Right cardiac atrium (tissue), 5 donors: ENCODE results near the gene MTG2. TPM values are rescaled to one million over a fixed set of nuclear protein-coding genes. Genes with fewer than 3 reads are reported as not detected.

ENCODE experiments used
- ATAC-seq, 2 donors: fragments of 200-7000 bp; cut with Tn5 transposase; one replicate each; pipeline versions ENCODE4 v1.8.0 to v1.9.1; 2020; ENCODE audit warnings: moderate library complexity in 2 of 2, mild to moderate bottlenecking in 1 of 2
- DNase-seq, 3 donors: peaks; one replicate each; pipeline ENCODE4 v3.0.0-alpha.2; 2020
- H3K27ac ChIP-seq: one replicate; pipeline ENCODE4 v1.5.1; 2013; ENCODE audit warnings: mild to moderate bottlenecking, low read length, control low read depth, moderate library complexity
- H3K27me3 ChIP-seq: one replicate; pipeline ENCODE4 v1.6.1; 2013; ENCODE audit not compliant: control insufficient read depth, insufficient read depth
- H3K4me1 ChIP-seq: one replicate; pipeline ENCODE4 v1.6.1; 2013; ENCODE audit warnings: low read length; ENCODE audit not compliant: control insufficient read depth, insufficient read depth
- H3K4me3 ChIP-seq: one replicate; pipeline ENCODE4 v1.5.1; 2013; ENCODE audit warnings: low read length, control low read depth
- H3K9me3 ChIP-seq: one replicate; pipeline ENCODE4 v1.6.1; 2013; ENCODE audit warnings: low read length; ENCODE audit not compliant: control insufficient read depth
- WGBS: extraction: QIAGEN DNeasy Blood & Tissue Kit; methylation state at CpG from one replicate; pipeline ENCODE4 v1.1.7; 2013; 5-methylcytosine and 5-hydroxymethylcytosine counted together
- intact Hi-C, 4 donors: fragments of 100-400 bp; cut with DNase I; formaldehyde crosslinking; loops; one replicate each; pipeline versions ENCODE4 v1.11.0 to v1.14.0; 2022 to 2023
- polyA plus RNA-seq: library from polyadenylated mRNA; stranded (reverse); fragments of 200-250 nt; gene quantifications from one replicate; pipeline ENCODE4 v1.2.3, GENCODE V29; 2013
- total RNA-seq, 4 donors: library from RNA; stranded (reverse); fragmentation: NEBNext Ultra II Directional; extraction: Animal tissue kit (Norgen Biotek cat#: 25700); gene quantifications; one replicate each; pipeline ENCODE4 v1.2.1, GENCODE V29; 2021
- donor health status: healthy with polysubstance abuse.
- donor health status: DM: no; HTN: yes; CAD: no.
- donor health status: DM: no; HTN: no; CAD: no.
- donor health status: DM: no; HTN: yes; CAD: no; lungs with severe emphysema.
- donor health status: DM: yes; HTN: yes; CAD: no.

MTG2 gene
- total and polyA plus RNA-seq, 5 donors: 20.4 to 29.2 (median 25.2) TPM

DNA sequence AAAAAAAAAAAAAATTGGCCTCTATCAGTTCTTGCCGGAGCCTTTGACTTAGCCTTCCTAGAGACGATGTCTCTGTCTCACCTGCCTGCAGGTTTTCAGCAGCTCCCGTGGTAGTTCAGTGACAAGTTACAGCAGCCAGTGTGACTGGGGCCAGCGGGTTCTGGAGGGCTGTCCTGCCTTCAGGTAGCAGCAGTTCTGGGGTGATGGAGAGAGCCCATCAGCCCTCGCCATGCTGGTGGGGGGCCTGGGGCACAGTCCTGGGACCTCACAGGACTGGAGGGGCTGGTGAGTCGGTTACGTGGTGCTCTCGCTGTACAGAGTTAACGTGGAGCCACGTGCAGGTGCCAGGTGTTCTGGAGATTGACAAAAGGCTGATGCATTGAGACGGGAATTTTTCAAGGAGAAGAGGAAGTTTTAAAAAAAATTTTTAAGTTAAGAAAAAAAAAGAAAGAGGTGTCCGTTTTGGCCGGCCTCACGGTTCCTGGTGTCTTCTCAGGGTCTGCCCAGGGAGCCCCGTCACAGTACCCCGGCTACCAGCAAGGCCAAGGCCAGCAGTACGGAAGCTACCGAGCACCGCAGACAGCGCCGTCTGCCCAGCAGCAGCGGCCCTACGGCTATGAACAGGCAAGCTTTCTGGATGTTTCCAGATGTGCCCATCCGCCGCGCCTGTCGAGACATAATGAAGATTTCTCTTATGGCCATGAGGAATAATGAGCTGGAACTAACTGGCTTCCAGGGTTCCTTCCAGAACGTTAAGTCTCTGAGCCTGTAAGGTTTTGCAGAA, 8.6 kb upstream of the MTG2 start:
- intact Hi-C loops: no loop called here
- DNase-seq (peak in 2 of 3 donors; percentile 39 to 41), ATAC-seq (no peak)
- Histone ChIP-seq H3K27ac (no peak overlapping the region), H3K4me3 (no peak overlapping the region), H3K9me3 (no peaks in the 10 kb centered on the region), H3K4me1 (no peaks in the 10 kb centered on the region), H3K27me3 (no peaks in the 10 kb centered on the region)
- 96% methylated on average over 28 of the region's 28 CpGs for WGBS

- H3K4me3 ChIP-seq: no peak overlapping the region
- H3K4me1 ChIP-seq: no peaks in the 10 kb centered on the region
- peak in 1 of 3 donors; percentile 30 for DNase-seq
- no peak for ATAC-seq
- intact Hi-C loops: no loop called here
- H3K27me3 ChIP-seq: no peaks in the 10 kb centered on the region
- H3K9me3 ChIP-seq: no peaks in the 10 kb centered on the region
- H3K27ac ChIP-seq: no peak overlapping the region
- 96% methylated on average over 26 of the region's 26 CpGs for WGBS
Measured at GRCh38 chr20:62174870-62175624, 7.8 kb upstream of the MTG2 start.

DNA sequence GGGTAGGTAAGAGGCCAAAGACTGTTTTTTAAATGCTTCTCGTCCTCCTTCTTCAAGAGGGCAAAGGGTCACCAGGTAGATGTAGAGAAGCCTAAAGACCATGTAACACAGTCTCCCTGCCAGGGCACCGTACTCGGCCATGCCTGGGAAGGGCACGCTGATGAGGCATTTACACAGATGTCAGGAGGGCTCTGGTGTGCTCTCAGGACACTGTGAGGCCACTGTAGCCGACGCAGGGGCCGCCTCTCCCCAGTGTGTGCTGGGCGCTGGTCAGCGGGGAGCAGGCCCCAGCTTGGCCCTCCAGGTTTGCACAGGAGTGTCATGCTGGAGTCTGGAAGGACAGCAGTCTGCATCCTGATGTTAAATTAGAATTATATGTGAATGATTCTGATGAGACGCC, 7.1 kb upstream of the MTG2 start:
- ATAC-seq (no peak), DNase-seq (peak in 1 of 3 donors; percentile 33)
- WGBS: 95% methylated on average over 10 of the region's 10 CpGs
- intact Hi-C loops: no loop called here
- Histone ChIP-seq H3K27me3 (no peaks in the 10 kb centered on the region), H3K4me3 (no peak overlapping the region), H3K9me3 (no peaks in the 10 kb centered on the region), H3K27ac (no peak overlapping the region), H3K4me1 (no peaks in the 10 kb centered on the region)

DNA sequence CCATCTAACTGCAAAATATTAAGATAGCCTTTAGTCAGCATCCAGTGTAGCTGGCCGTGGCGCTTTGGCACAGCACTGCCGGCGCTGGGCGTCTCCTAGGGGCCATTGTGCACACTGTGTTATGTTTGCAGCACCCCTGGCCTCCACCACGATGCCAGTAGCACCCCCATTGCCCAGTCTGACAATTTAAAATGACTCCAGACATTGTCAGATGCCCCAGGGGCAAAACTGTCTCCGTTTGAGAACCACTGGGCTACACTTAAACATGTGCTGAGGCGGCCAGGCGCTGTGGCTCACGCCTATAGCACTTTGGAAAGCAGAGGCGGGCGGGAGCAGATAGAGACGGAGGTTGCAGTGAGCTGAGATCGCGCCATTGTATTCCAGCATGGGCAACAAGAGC, 6.0 kb upstream of the MTG2 start:
- intact Hi-C loops: no loop called here
- ATAC-seq (no peak), DNase-seq (peak in 1 of 3 donors; percentile 31)
- Histone ChIP-seq H3K9me3 (no peaks in the 10 kb centered on the region), H3K4me1 (no peaks in the 10 kb centered on the region), H3K4me3 (no peak overlapping the region), H3K27me3 (no peaks in the 10 kb centered on the region), H3K27ac (no peak overlapping the region)
- WGBS: 90% methylated on average over 15 of the region's 15 CpGs

DNA sequence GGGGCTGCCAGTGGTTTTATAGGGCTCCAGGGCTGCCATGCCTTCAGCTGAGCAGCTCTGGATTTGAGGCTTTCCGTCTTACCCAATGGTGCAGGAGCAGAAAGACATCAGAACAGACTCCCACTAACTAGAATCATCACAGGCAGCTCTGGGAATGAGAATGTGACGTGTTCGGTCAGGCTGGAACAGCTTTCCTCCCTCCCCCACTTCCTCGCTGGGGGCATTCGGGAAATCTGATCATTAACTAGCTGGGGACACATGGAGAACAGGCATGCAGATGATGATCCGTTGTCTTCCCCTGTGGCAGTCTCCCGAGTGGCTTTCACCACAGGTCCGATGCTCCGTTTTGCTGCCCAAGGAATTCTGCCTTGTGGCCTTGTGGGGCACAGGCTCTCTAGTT, 5.5 kb upstream of the MTG2 start:
- DNase-seq (peak in 1 of 3 donors; percentile 18), ATAC-seq (no peak)
- Histone ChIP-seq H3K27me3 (no peaks in the 10 kb centered on the region), H3K4me3 (no peak overlapping the region), H3K9me3 (no peaks in the 10 kb centered on the region), H3K27ac (no peak overlapping the region), H3K4me1 (no peaks in the 10 kb centered on the region)
- intact Hi-C loops: no loop called here
- 87% methylated on average over 9 of the region's 9 CpGs for WGBS

DNA sequence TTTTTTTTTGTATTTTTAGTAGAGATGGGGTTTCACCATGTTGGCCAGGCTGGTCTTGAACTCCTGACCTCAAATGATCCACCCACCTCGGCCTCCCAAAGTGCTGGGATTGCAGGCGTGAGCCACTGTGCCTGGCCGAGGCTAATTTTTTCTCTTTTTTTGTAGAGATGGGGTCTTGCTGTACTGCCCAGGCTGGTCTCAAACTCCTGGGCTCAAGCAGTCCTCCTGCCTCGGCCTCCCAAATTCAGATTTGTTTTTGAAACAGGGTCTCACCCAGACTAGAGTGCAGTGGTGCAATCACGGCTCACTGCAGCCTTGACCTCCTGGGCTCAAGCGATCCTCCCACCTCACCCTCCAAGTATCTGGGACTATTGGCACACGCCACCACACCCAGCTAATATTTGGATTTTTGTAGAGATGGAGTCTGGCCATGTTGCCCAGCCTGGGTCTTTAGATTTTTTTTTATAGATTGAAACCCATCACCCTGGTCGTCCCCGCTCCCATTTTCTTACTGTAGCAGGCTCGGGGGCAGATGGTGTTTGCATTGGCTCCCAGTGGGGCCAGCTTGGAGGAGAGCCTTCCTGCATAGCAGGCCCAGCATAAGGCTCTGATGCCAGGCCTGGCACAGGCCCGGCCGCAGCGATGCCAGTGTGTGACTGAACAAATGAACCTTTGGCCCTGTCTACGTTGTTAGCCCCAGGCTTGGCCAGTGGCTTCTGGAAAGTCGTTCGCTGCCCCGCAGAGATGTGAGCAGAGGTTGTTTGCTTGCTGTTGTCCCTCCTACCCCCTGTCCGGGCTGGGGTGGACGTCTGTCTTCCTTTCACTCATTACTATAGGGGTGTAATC, 4.3 kb upstream of the MTG2 start:
- intact Hi-C loops: no loop called here
- H3K27ac ChIP-seq: no peak overlapping the region
- H3K4me1 ChIP-seq: peaks cover 2% of the 10 kb centered on the region
- H3K4me3 ChIP-seq: no peak overlapping the region
- H3K9me3 ChIP-seq: no peaks in the 10 kb centered on the region
- DNase-seq: no peak
- no peaks in the 10 kb centered on the region for H3K27me3 ChIP-seq
- ATAC-seq: no peak
- WGBS: 94% methylated on average over 19 of the region's 19 CpGs

DNA sequence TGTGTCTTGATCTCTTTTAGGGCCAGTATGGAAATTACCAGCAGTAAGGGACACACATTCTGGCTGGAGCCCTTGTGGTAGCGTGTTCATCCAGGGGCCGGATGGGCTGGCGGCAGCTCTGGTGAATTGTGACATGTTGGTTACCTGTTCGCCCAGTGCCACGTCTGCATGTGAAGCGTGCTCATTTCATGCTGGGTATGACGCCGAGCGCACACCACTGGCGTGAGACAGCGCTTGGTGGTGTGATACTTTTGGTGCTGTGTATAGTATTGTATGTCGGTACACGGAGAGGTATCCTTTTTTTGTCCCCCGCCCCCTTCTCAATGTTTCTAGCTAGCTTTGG, 3.7 kb upstream of the MTG2 start:
- DNase-seq (no peak), ATAC-seq (no peak)
- intact Hi-C loops: no loop called here
- WGBS: 97% methylated on average over 14 of the region's 14 CpGs
- Histone ChIP-seq H3K4me1 (peaks cover 5% of the 10 kb centered on the region), H3K9me3 (no peaks in the 10 kb centered on the region), H3K27me3 (no peaks in the 10 kb centered on the region), H3K27ac (no peak overlapping the region), H3K4me3 (no peak overlapping the region)

- Histone ChIP-seq H3K4me1 (peaks cover 8% of the 10 kb centered on the region), H3K27me3 (no peaks in the 10 kb centered on the region), H3K27ac (no peak overlapping the region), H3K9me3 (no peaks in the 10 kb centered on the region), H3K4me3 (peak overlapping the region; percentile 96)
- intact Hi-C loops: loop anchor here in 3 of 4 donors (10.0 kb wide), 3 partner anchors 103 to 203 kb away; partner anchors contain the start of gene RPS21 (in 1 of the 3)
- ATAC-seq (no peak), DNase-seq (no peak)
- WGBS: 88% methylated on average over 2 of the region's 2 CpGs
Measured at GRCh38 chr20:62181808-62182207, 1.0 kb upstream of the MTG2 start.

GRCh38 chr20:62183426-62184142, 756 bp downstream of the MTG2 start:
- Histone ChIP-seq H3K4me1 (peaks cover 8% of the 10 kb centered on the region), H3K27ac (peak overlapping the region; percentile 86), H3K27me3 (no peaks in the 10 kb centered on the region), H3K4me3 (peak overlapping the region; percentile 96), H3K9me3 (no peaks in the 10 kb centered on the region)
- DNase-seq (no peak), ATAC-seq (no peak)
- 29% methylated on average over 25 of the region's 25 CpGs for WGBS
- intact Hi-C loops: loop anchor here in 3 of 4 donors (10.0 kb wide), 3 partner anchors 101 to 201 kb away; partner anchors contain the start of gene RPS21 (in 1 of the 3)

- no peak overlapping the region for H3K4me3 ChIP-seq
- no peak overlapping the region for H3K27ac ChIP-seq
- intact Hi-C loops: loop anchor here in 3 of 4 donors (10.0 kb wide), 3 partner anchors 99 to 199 kb away; partner anchors contain the start of gene RPS21 (in 1 of the 3)
- H3K27me3 ChIP-seq: no peaks in the 10 kb centered on the region
- 74% methylated on average over 3 of the region's 3 CpGs for WGBS
- ATAC-seq: no peak
- peaks cover 8% of the 10 kb centered on the region for H3K4me1 ChIP-seq
- H3K9me3 ChIP-seq: no peaks in the 10 kb centered on the region
- DNase-seq: no peak
Measured at GRCh38 chr20:62186096-62186426, 3.2 kb downstream of the MTG2 start.
